Suprapubic skin (tissue), 4 donors: ENCODE results near the gene PTCH1. TPM values are rescaled to one million over a fixed set of nuclear protein-coding genes. Genes with fewer than 3 reads are reported as not detected.

ENCODE experiments used
- DNase-seq, 2 donors: peaks; one replicate each; pipeline ENCODE4 v3.0.0-alpha.2; 2019; ENCODE audit warnings: low spot score in 2 of 2
- H3K27ac ChIP-seq: fragments of 200-600 bp; sonication (generic); one replicate; pipeline ENCODE4 v1.5.1; 2019
- H3K27me3 ChIP-seq: fragments of 200-600 bp; sonication (generic); one replicate; pipeline ENCODE4 v1.5.1; 2019
- H3K36me3 ChIP-seq: fragments of 200-600 bp; sonication (generic); one replicate; pipeline ENCODE4 v1.5.1; 2019
- H3K4me1 ChIP-seq: fragments of 200-600 bp; sonication (generic); one replicate; pipeline ENCODE4 v1.5.1; 2019
- H3K4me3 ChIP-seq: fragments of 200-600 bp; sonication (generic); one replicate; pipeline ENCODE4 v1.5.1; 2019; ENCODE audit warnings: mild to moderate bottlenecking
- H3K9me3 ChIP-seq: fragments of 200-600 bp; sonication (generic); one replicate; pipeline ENCODE4 v1.5.1; 2019
- CTCF ChIP-seq, 2 donors: fragments of 200-600 bp in 1 of 2; fragments of 450-650 bp in 1 of 2; sonication (generic) in 1 of 2; IDR thresholded peaks; one replicate each; pipeline ENCODE4 v1.5.1; 2016 to 2019; ENCODE audit warnings: antibody characterized with exemption in 2 of 2, mild to moderate bottlenecking in 1 of 2, moderate library complexity in 1 of 2
- EP300 ChIP-seq: sonication (generic); formaldehyde crosslinking; IDR thresholded peaks from one replicate; pipeline ENCODE4 v1.6.1; 2017; ENCODE audit warnings: antibody characterized with exemption
- POLR2A ChIP-seq, 2 donors: fragments of 450-650 bp; IDR thresholded peaks; one replicate each; pipeline ENCODE4 v1.6.1; 2017; ENCODE audit warnings: antibody characterized with exemption in 2 of 2, mild to moderate bottlenecking in 2 of 2, moderate library complexity in 2 of 2
- POLR2AphosphoS5 ChIP-seq, 3 donors: sonication (generic); formaldehyde crosslinking; IDR thresholded peaks; one replicate each; pipeline ENCODE4 v1.6.1; 2017; ENCODE audit warnings: antibody characterized with exemption in 3 of 3
- WGBS: methylation state at CpG from one replicate; pipeline ENCODE4 v1.1.5; 2018; 5-methylcytosine and 5-hydroxymethylcytosine counted together
- total RNA-seq, 4 donors: library from RNA; depleted of rRNA; stranded (reverse); fragments of >200 nt; gene quantifications; one replicate each; pipeline ENCODE4 v1.1.0, GENCODE V29; 2016

Gene PTCH1
- total RNA-seq, 4 donors from 2014 or later = 9.9 to 59.0 (median 27.9) TPM

DNA sequence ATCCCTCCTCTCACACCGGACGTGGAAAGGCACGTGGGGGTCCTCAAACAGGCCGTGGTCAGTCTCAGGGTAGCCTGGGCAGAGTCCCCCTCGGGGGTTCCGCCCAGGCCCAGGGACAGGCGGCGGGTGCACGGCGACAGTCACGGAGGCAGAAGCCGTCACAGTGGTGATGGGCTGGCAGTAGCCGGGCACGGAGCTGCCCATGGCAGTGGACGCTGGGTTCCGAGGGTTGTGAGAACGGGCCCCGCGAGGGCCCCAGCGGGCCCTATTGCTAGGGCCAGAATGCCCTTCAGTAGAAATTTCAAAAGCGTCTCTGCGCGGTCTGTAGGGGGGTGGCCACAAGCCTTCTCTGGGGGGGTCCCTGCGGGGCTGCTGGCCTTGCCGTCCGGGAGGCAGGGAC lies 69.8 kb downstream of the PTCH1 start:
- Histone ChIP-seq H3K9me3 (no peaks in the 10 kb centered on the region), H3K27me3 (no peaks in the 10 kb centered on the region), H3K36me3 (peaks cover 71% of the 10 kb centered on the region), H3K4me1 (no peaks in the 10 kb centered on the region), H3K4me3 (no peak overlapping the region), H3K27ac (no peak overlapping the region)
- no peak for DNase-seq
- TF ChIP-seq POLR2A (IDR thresholded peaks at IDR 0.05) (no peak), POLR2AphosphoS5 (IDR thresholded peaks at IDR 0.05) (no peak), EP300 (no peak), CTCF (IDR thresholded peaks at IDR 0.05) (no peak)
- WGBS = 95% methylated on average over 20 of the region's 26 CpGs

DNA sequence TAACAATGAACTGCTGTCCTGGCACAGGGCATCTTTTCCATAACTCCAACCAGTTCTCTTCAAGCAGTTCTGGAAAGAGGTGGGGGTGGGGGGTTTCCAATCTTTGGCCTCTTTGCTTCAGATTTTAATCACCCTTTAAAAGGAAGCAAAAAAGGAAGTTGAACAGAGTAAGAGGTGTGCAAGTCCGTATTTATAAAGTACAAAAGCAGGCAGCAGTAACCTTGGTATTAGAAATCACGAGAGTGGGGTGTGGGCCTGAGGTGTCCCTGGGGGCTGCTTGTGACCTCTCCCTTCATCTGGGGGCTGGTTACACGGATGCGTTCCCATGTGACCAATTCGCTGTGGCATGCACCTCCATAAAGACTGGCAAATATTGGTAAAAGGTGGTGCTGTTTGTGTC lies 70.5 kb downstream of the PTCH1 start:
- Histone ChIP-seq H3K27me3 (no peaks in the 10 kb centered on the region), H3K4me3 (no peak overlapping the region), H3K9me3 (no peaks in the 10 kb centered on the region), H3K27ac (no peak overlapping the region), H3K36me3 (peaks cover 66% of the 10 kb centered on the region), H3K4me1 (no peaks in the 10 kb centered on the region)
- TF ChIP-seq EP300 = no peak
- TF ChIP-seq CTCF (IDR thresholded peaks at IDR 0.05) = no peak
- TF ChIP-seq POLR2A (IDR thresholded peaks at IDR 0.05) = no peak
- no peak for TF ChIP-seq POLR2AphosphoS5 (IDR thresholded peaks at IDR 0.05)
- DNase-seq = no peak
- 91% methylated on average over 5 of the region's 5 CpGs for WGBS

DNA sequence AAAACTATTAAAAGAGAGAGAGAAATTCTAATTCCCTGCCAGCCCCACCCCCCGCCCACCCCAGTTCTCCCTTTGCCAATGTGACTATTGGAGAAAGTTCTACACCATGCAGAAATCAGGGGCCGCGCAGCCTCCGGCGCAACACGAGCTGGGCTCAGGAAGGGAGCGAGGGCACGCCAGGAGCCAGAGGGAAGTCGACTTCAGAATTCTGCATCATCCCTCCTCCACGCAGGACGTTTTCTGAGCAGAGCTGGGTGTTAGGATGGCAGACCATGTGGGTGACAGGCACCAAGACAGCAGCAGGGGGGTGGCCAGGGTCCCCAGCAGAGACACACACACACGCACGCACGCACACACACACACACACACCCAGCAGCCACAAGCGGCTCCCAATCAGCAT lies 72.6 kb downstream of the PTCH1 start:
- Histone ChIP-seq H3K27me3 (no peaks in the 10 kb centered on the region), H3K9me3 (no peaks in the 10 kb centered on the region), H3K4me3 (no peak overlapping the region), H3K4me1 (no peaks in the 10 kb centered on the region), H3K27ac (no peak overlapping the region), H3K36me3 (peaks cover 47% of the 10 kb centered on the region)
- DNase-seq = no peak
- TF ChIP-seq CTCF (IDR thresholded peaks at IDR 0.05) (no peak), POLR2AphosphoS5 (IDR thresholded peaks at IDR 0.05) (no peak), EP300 (no peak), POLR2A (IDR thresholded peaks at IDR 0.05) (no peak)
- 87% methylated on average over 12 of the region's 15 CpGs for WGBS

DNA sequence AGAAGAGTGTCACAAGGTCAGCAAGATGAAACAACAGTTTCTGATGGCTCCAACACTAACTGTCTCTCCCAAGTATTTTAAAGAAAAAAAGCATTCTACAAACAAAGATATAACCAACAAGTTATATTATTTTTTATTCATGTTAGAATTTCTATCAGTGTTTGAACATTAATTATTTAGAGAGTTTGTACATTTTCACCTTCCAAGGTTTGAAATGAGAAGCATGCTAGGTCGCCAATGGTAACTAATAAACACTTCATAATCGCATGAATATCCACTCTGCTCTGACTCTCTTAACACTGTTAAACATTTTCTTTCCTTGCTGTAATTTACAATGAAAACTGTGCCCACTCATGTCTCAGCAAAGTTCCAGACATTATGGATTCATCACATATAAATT lies 73.5 kb downstream of the PTCH1 start:
- H3K27me3 ChIP-seq = no peaks in the 10 kb centered on the region
- H3K36me3 ChIP-seq = peaks cover 40% of the 10 kb centered on the region
- 60% methylated on average over 2 of the region's 2 CpGs for WGBS
- no peak for TF ChIP-seq EP300
- no peak for TF ChIP-seq CTCF (IDR thresholded peaks at IDR 0.05)
- TF ChIP-seq POLR2AphosphoS5 (IDR thresholded peaks at IDR 0.05) = no peak
- no peak for TF ChIP-seq POLR2A (IDR thresholded peaks at IDR 0.05)
- H3K27ac ChIP-seq = no peak overlapping the region
- H3K4me1 ChIP-seq = no peaks in the 10 kb centered on the region
- DNase-seq = no peak
- H3K4me3 ChIP-seq = no peak overlapping the region
- no peaks in the 10 kb centered on the region for H3K9me3 ChIP-seq

- no peak for DNase-seq
- TF ChIP-seq CTCF (IDR thresholded peaks at IDR 0.05) = no peak
- 80% methylated on average over 9 of the region's 9 CpGs for WGBS
Observed at GRCh38 chr9:95441081-95441480, 75.7 kb downstream of the PTCH1 start.

More at GRCh38 chr9:95441081-95441480, 75.7 kb downstream of the PTCH1 start:
- Histone ChIP-seq H3K27ac (no peak overlapping the region), H3K36me3 (peaks cover 19% of the 10 kb centered on the region), H3K9me3 (no peaks in the 10 kb centered on the region), H3K4me3 (no peak overlapping the region), H3K27me3 (no peaks in the 10 kb centered on the region), H3K4me1 (no peaks in the 10 kb centered on the region)
